Measurements from ENCODE around the gene PIEZO2. TPM values are rescaled to one million over a fixed set of nuclear protein-coding genes. Genes with fewer than 3 reads are reported as not detected.

The PIEZO2 gene
- total and polyA plus RNA-seq, 2 of the 8 experiments (the other 6 are each of a cell fraction or from before 2014, with no cell fraction given) = 4.7 to 16.5 TPM

DNA sequence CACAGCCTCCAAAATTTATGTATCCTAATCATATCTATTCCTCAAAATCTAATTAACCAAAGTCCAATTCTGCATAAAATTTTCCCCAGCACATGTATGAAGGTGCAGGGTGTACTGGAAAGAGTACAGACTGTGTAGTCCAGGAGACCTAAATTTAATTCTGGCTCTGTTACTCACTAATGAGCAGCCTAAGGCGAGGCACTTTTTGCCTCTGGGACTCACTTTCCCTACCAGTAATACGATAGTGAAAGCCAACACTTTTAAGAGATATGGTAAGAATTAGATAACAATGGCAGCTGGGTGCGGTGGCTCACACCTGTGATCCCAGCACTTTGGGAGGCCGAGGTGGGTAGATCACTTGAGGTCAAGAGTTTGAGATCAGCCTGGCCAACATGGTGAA is 177.7 kb downstream of the PIEZO2 start (continued):
- TF ChIP-seq, protein P1, sequence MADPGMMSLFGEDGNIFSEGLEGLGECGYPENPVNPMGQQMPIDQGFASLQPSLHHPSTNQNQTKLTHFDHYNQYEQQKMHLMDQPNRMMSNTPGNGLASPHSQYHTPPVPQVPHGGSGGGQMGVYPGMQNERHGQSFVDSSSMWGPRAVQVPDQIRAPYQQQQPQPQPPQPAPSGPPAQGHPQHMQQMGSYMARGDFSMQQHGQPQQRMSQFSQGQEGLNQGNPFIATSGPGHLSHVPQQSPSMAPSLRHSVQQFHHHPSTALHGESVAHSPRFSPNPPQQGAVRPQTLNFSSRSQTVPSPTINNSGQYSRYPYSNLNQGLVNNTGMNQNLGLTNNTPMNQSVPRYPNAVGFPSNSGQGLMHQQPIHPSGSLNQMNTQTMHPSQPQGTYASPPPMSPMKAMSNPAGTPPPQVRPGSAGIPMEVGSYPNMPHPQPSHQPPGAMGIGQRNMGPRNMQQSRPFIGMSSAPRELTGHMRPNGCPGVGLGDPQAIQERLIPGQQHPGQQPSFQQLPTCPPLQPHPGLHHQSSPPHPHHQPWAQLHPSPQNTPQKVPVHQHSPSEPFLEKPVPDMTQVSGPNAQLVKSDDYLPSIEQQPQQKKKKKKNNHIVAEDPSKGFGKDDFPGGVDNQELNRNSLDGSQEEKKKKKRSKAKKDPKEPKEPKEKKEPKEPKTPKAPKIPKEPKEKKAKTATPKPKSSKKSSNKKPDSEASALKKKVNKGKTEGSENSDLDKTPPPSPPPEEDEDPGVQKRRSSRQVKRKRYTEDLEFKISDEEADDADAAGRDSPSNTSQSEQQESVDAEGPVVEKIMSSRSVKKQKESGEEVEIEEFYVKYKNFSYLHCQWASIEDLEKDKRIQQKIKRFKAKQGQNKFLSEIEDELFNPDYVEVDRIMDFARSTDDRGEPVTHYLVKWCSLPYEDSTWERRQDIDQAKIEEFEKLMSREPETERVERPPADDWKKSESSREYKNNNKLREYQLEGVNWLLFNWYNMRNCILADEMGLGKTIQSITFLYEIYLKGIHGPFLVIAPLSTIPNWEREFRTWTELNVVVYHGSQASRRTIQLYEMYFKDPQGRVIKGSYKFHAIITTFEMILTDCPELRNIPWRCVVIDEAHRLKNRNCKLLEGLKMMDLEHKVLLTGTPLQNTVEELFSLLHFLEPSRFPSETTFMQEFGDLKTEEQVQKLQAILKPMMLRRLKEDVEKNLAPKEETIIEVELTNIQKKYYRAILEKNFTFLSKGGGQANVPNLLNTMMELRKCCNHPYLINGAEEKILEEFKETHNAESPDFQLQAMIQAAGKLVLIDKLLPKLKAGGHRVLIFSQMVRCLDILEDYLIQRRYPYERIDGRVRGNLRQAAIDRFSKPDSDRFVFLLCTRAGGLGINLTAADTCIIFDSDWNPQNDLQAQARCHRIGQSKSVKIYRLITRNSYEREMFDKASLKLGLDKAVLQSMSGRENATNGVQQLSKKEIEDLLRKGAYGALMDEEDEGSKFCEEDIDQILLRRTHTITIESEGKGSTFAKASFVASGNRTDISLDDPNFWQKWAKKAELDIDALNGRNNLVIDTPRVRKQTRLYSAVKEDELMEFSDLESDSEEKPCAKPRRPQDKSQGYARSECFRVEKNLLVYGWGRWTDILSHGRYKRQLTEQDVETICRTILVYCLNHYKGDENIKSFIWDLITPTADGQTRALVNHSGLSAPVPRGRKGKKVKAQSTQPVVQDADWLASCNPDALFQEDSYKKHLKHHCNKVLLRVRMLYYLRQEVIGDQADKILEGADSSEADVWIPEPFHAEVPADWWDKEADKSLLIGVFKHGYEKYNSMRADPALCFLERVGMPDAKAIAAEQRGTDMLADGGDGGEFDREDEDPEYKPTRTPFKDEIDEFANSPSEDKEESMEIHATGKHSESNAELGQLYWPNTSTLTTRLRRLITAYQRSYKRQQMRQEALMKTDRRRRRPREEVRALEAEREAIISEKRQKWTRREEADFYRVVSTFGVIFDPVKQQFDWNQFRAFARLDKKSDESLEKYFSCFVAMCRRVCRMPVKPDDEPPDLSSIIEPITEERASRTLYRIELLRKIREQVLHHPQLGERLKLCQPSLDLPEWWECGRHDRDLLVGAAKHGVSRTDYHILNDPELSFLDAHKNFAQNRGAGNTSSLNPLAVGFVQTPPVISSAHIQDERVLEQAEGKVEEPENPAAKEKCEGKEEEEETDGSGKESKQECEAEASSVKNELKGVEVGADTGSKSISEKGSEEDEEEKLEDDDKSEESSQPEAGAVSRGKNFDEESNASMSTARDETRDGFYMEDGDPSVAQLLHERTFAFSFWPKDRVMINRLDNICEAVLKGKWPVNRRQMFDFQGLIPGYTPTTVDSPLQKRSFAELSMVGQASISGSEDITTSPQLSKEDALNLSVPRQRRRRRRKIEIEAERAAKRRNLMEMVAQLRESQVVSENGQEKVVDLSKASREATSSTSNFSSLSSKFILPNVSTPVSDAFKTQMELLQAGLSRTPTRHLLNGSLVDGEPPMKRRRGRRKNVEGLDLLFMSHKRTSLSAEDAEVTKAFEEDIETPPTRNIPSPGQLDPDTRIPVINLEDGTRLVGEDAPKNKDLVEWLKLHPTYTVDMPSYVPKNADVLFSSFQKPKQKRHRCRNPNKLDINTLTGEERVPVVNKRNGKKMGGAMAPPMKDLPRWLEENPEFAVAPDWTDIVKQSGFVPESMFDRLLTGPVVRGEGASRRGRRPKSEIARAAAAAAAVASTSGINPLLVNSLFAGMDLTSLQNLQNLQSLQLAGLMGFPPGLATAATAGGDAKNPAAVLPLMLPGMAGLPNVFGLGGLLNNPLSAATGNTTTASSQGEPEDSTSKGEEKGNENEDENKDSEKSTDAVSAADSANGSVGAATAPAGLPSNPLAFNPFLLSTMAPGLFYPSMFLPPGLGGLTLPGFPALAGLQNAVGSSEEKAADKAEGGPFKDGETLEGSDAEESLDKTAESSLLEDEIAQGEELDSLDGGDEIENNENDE (IDR thresholded peaks at IDR 0.05; ENCODE audit: insufficient replicate concordance, low read length) = no peak
- TF ChIP-seq, protein P2, sequence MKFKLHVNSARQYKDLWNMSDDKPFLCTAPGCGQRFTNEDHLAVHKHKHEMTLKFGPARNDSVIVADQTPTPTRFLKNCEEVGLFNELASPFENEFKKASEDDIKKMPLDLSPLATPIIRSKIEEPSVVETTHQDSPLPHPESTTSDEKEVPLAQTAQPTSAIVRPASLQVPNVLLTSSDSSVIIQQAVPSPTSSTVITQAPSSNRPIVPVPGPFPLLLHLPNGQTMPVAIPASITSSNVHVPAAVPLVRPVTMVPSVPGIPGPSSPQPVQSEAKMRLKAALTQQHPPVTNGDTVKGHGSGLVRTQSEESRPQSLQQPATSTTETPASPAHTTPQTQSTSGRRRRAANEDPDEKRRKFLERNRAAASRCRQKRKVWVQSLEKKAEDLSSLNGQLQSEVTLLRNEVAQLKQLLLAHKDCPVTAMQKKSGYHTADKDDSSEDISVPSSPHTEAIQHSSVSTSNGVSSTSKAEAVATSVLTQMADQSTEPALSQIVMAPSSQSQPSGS (IDR thresholded peaks at IDR 0.05; ENCODE audit: low read length) = no peak
- TF ChIP-seq BACH1 (IDR thresholded peaks at IDR 0.05; ENCODE audit: low read length) (no peak), BCL11A (IDR thresholded peaks at IDR 0.05; ENCODE audit: low read depth in 2 of 2, low read length in 2 of 2) (no peak), RNF2 (IDR thresholded peaks at IDR 0.05; ENCODE audit: borderline replicate concordance, low read depth, low read length, missing control alignments, poor library complexity, severe bottlenecking) (no peak)
